Measurements from ENCODE around the gene NEK1.

Gene NEK1

GRCh38 chr4:169611991-169612870 is at the start of gene NEK1:
Gene NEK1 (minus strand): TSS chr4:169612583. CDS start chr4:169602630, 9,953 bp downstream.
- peak; percentile 85 for DNase-seq (ENCODE audit: low read depth)

- no peak for DNase-seq (ENCODE audit: low read depth)
Observed at GRCh38 chr4:169661761-169662160, 49.4 kb upstream of the NEK1 start.

GRCh38 chr4:169660929-169661328 is 48.5 kb upstream of the NEK1 start:
- no peak for DNase-seq (ENCODE audit: low read depth)

GRCh38 chr4:169659716-169660670 is 47.6 kb upstream of the NEK1 start:
- peak; percentile 98 for DNase-seq (ENCODE audit: low read depth)

GRCh38 chr4:169658975-169659715 is 46.8 kb upstream of the NEK1 start:
- DNase-seq (ENCODE audit: low read depth), result no peak

GRCh38 chr4:169658196-169658595 is 45.8 kb upstream of the NEK1 start:
- DNase-seq (ENCODE audit: low read depth), result no peak

- DNase-seq (ENCODE audit: low read depth), result no peak
Observed at GRCh38 chr4:169657470-169658107, 45.2 kb upstream of the NEK1 start.

GRCh38 chr4:169655401-169655800 is 43.0 kb upstream of the NEK1 start:
- no peak for DNase-seq (ENCODE audit: low read depth)

- DNase-seq (ENCODE audit: low read depth), result no peak
Observed at GRCh38 chr4:169652535-169652934, 40.2 kb upstream of the NEK1 start.

- no peak for DNase-seq (ENCODE audit: low read depth)
Observed at GRCh38 chr4:169650227-169650936, 38.0 kb upstream of the NEK1 start.

GRCh38 chr4:169649545-169650226 is 37.3 kb upstream of the NEK1 start:
- peak; percentile 45 for DNase-seq (ENCODE audit: low read depth)

- DNase-seq (ENCODE audit: low read depth), result no peak
Observed at GRCh38 chr4:169645627-169646026, 33.2 kb upstream of the NEK1 start.

- no peak for DNase-seq (ENCODE audit: low read depth)
Observed at GRCh38 chr4:169644802-169645201, 32.4 kb upstream of the NEK1 start.

GRCh38 chr4:169640261-169640870 is 28.0 kb upstream of the NEK1 start:
- DNase-seq (ENCODE audit: low read depth), result peak; percentile 84

GRCh38 chr4:169634975-169635374 is 22.6 kb upstream of the NEK1 start:
- no peak for DNase-seq (ENCODE audit: low read depth)

GRCh38 chr4:169632896-169633295 is 20.5 kb upstream of the NEK1 start:
- DNase-seq (ENCODE audit: low read depth), result no peak

GRCh38 chr4:169630069-169630468 is 17.7 kb upstream of the NEK1 start:
- no peak for DNase-seq (ENCODE audit: low read depth)

- no peak for DNase-seq (ENCODE audit: low read depth)
Observed at GRCh38 chr4:169628579-169628978, 16.2 kb upstream of the NEK1 start.

GRCh38 chr4:169627307-169627706 is 14.9 kb upstream of the NEK1 start:
- no peak for DNase-seq (ENCODE audit: low read depth)

Data from fibroblast of gingiva (primary cell).